ENCODE measurements around the gene ACSS3.

DNA sequence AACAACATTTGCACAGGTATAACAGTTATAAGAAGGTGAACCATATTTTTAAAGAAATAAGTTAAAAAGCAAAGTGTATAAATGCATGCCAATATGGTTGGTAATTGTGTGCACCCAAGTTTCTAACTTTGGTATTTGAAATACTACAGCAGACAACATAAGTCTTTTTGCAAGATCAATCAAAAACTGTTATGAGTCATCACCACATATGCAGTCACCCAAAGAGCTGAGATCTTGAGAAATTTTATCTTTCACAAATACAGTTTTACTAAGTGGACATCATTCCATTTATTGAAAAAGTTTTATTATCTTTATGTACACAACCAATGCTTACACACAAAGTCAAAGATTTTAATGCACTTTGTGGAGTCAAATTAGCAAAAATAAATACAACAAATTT lies 7.0 kb upstream of the ACSS3 start:
- no peak for TF ChIP-seq CTCF (tag by site-specific recombination; IDR thresholded peaks at IDR 0.05)
- no peak for TF ChIP-seq ZBTB48 (tag by site-specific recombination; IDR thresholded peaks at IDR 0.05)
- no peak for TF ChIP-seq HIC1 (tag by site-specific recombination; IDR thresholded peaks at IDR 0.05)
- TF ChIP-seq ZBTB17 (tag by site-specific recombination; IDR thresholded peaks at IDR 0.05), result no peak
- no peak for TF ChIP-seq GLIS2 (tag by site-specific recombination; IDR thresholded peaks at IDR 0.05)
- no peak for TF ChIP-seq HOXD13 (CRISPR knock-in tag; IDR thresholded peaks at IDR 0.05; ENCODE audit: borderline replicate concordance)
- no peak for TF ChIP-seq ZNF670 (tag by site-specific recombination; IDR thresholded peaks at IDR 0.05; ENCODE audit: low read depth)
- TF ChIP-seq, protein P1, sequence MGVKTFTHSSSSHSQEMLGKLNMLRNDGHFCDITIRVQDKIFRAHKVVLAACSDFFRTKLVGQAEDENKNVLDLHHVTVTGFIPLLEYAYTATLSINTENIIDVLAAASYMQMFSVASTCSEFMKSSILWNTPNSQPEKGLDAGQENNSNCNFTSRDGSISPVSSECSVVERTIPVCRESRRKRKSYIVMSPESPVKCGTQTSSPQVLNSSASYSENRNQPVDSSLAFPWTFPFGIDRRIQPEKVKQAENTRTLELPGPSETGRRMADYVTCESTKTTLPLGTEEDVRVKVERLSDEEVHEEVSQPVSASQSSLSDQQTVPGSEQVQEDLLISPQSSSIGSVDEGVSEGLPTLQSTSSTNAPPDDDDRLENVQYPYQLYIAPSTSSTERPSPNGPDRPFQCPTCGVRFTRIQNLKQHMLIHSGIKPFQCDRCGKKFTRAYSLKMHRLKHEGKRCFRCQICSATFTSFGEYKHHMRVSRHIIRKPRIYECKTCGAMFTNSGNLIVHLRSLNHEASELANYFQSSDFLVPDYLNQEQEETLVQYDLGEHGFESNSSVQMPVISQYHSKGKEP (tag by site-specific recombination; IDR thresholded peaks at IDR 0.05), result no peak
